Heart left ventricle (tissue), 16 donors: Measurements from ENCODE around the gene CORO1C. TPM values are rescaled to one million over a fixed set of nuclear protein-coding genes. Genes with fewer than 3 reads are reported as not detected.
A peak's percentile ranks its signal among the peaks of the same experiment; 100 is the strongest.

Experiments used
- ATAC-seq, 4 donors: fragments of 200-7000 bp; cut with Tn5 transposase; one replicate each; pipeline ENCODE4 v1.9.1; 2020 to 2022; ENCODE audit warnings: moderate library complexity in 4 of 4, mild to moderate bottlenecking in 3 of 4, moderate number of reproducible peaks in 1 of 4
- DNase-seq, 5 donors: peaks; one replicate each; pipeline ENCODE4 v3.0.0-alpha.2; 2020
- H3K27ac ChIP-seq, 12 donors: fragments of 200-600 bp; sonication (generic) in 4 of 12; one replicate each; pipeline versions ENCODE4 v1.5.0 to v1.8.0; 2016 to 2022; ENCODE audit warnings: mild to moderate bottlenecking in 2 of 12
- H3K27me3 ChIP-seq, 9 donors: fragments of 200-600 bp; sonication (generic) in 2 of 9; one replicate each; pipeline versions ENCODE4 v1.5.1 to v1.8.0; 2016 to 2022; ENCODE audit warnings: mild to moderate bottlenecking in 3 of 9
- H3K36me3 ChIP-seq, 9 donors: fragments of 200-600 bp; sonication (generic) in 2 of 9; one replicate each; pipeline versions ENCODE4 v1.5.0 to v1.8.0; 2018 to 2022; ENCODE audit warnings: mild to moderate bottlenecking in 2 of 9
- H3K4me1 ChIP-seq, 12 donors: fragments of 200-600 bp; sonication (generic) in 4 of 12; one replicate each; pipeline versions ENCODE4 v1.5.0 to v1.8.0; 2016 to 2022; ENCODE audit warnings: mild to moderate bottlenecking in 3 of 12
- H3K4me3 ChIP-seq, 12 donors: fragments of 200-600 bp; sonication (generic) in 4 of 12; one replicate each; pipeline versions ENCODE4 v1.5.0 to v1.8.0; 2017 to 2022; ENCODE audit warnings: mild to moderate bottlenecking in 9 of 12, moderate library complexity in 4 of 12
- H3K9me3 ChIP-seq, 12 donors: fragments of 200-600 bp; sonication (generic) in 4 of 12; one replicate each; pipeline versions ENCODE4 v1.5.0 to v1.8.0; 2016 to 2022; ENCODE audit warnings: mild to moderate bottlenecking in 1 of 12
- CTCF ChIP-seq, 12 donors: fragments of 200-600 bp; sonication (generic) in 4 of 12; IDR thresholded peaks; one replicate each; pipeline versions ENCODE4 v1.5.0 to v1.8.0; 2018 to 2022; ENCODE audit warnings: antibody characterized with exemption in 12 of 12, mild to moderate bottlenecking in 5 of 12
- POLR2A ChIP-seq, 2 donors: fragments of 450-650 bp; IDR thresholded peaks; one replicate each; pipeline ENCODE4 v1.6.1; 2017; ENCODE audit warnings: antibody characterized with exemption in 2 of 2, mild to moderate bottlenecking in 2 of 2, moderate library complexity in 2 of 2
- WGBS, 4 donors: extraction: QIAGEN DNeasy Blood & Tissue Kit in 2 of 4; methylation state at CpG; one replicate each; pipeline versions ENCODE4 v1.1.5 to v1.1.7; 2013 to 2018; 5-methylcytosine and 5-hydroxymethylcytosine counted together
- intact Hi-C, 10 donors: fragments of 100-400 bp; cut with DNase I; formaldehyde crosslinking; loops; one replicate each; pipeline versions ENCODE4 v1.11.1 to v1.14.2; 2022
- polyA plus RNA-seq, 2 donors: library from polyadenylated mRNA; stranded (reverse); fragments of 200-250 nt; gene quantifications; one replicate each; pipeline ENCODE4 v1.2.3, GENCODE V29; 2013
- total RNA-seq, 9 donors: library from RNA; depleted of rRNA in 2 of 9; stranded (reverse); fragments of >200 nt in 2 of 9; fragmentation: NEBNext Ultra II Directional in 3 of 9; extraction: Animal tissue kit (Norgen Biotek cat#: 25700) in 3 of 9; gene quantifications; one replicate each; pipeline versions ENCODE4 v1.1.0 to v1.2.4, GENCODE V29; 2016 to 2023
- donor health status: ischemic (EF 13 %, LVEDD 7.1; RV severe dilation, severe dysfunction).
- donor health status: healthy with polysubstance abuse.
- donor health status: DM: no; HTN: yes; CAD: no.
- donor health status: DM: no; HTN: no; CAD: no.
- donor health status: ischemic (EF 25% LVEDD 6.9; RV normal size, moderate dysfunction).
- donor health status: ischemic (EF 25% LVEDD 5.7; RV mildly dilated, moderate dysfunction).
- donor health status: healthy.
- donor health status: DM: yes; HTN: yes; CAD: no.
- donor health status: ischemic (EF 35%, LVEDD 5.7; RV mildly dilated, moderate dysfunction).
- donor health status: nonischemic (EF 11% LVEDD 7.7; RV severe dilation, severe dysfunction).
- donor health status: DM: yes; HTN: yes; CAD: no.
- donor health status: PGD.
- donor health status: ischemic (EF 29% LVEDD 5.4; RV normal size, mild dysfunction).
- donor health status: nonischemic (EF 23%, LVEDD 6.1; RV moderate dilation, normal function).

The CORO1C gene
- total and polyA plus RNA-seq, 11 donors = 18.3 to 119 (median 65.2) TPM

DNA sequence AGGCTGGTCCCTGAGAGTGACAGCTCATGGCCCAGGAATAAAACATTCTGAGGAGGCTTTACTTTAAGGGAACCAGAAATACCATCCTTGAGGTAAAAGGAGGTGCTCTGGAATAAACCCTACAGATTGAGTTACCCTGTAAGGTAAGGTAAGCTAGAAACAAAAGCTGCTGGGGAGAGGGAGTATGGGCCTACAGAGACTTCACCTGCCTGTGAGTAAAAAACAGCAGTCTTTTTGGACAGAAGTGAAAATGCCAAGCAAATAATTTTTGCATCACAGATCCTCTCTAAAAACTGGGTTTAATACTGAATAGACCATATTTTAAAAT is 41.2 kb downstream of the CORO1C start:
- Histone ChIP-seq H3K27ac (peak overlapping the region; percentile 84 to 96 (median 94)), H3K27me3 (no peaks in the 10 kb centered on the region), H3K4me3 (peak overlapping the region in 1 of 12 donors; percentile 16), H3K36me3 (peaks cover 0 to 10% (median 0%) of the 10 kb centered on the region in 9 donors), H3K4me1 (peaks cover 18 to 95% (median 73%) of the 10 kb centered on the region in 12 donors), H3K9me3 (no peaks in the 10 kb centered on the region)
- ATAC-seq = no peak
- DNase-seq = no peak
- intact Hi-C loops = loop anchor here in 8 of 10 donors (2.0 to 5.0 kb wide), 5 partner anchors 37 to 113 kb away; partner anchors contain the start of gene CORO1C (in 7 of the 8)
- TF ChIP-seq POLR2A (IDR thresholded peaks at IDR 0.05) (no peak), CTCF (IDR thresholded peaks at IDR 0.05) (no peak)

DNA sequence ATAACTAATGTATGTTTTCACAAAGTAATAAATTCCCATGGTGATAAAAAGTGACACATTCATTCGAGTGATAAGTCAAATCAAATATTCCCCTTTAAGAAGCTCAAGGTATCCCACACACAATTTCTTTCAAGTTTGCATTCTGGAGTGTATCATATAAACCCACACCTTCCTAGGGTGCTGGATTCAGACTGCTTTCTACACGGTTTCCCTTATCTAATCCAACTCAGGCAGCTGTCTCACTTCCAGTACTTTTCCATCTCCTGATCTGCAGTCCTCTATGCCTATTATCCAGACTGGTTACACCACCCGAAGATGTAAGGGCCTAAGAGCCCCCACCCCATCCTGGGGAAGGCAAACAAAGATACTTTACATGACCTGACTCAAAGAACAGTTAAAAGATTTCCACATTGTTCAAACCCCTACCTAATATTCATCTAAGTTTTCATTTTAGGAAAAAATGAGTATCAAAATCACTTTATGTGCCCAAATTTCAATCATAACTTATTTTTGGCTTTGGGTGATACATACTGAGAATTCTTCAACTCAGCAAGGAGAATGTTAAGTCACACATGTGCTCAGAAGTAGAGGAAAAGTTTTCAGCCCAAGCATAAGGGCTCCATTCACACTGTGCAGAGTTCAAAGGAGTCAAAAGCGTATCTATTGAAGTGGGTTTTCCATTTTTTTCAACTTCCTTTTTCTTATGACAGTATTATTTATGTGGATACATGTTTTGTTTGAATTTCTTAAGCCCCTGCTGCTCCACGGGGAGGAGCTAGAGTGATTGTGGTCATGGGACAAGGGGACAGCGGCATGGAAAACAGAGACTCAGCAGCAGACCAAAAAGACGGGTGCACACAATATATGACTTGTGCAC is 41.8 kb downstream of the CORO1C start:
- DNase-seq = peak in 4 of 5 donors; percentile 57 to 66 (median 61)
- 11 to 15% (median 13%) methylated on average over 7 of the region's 7 CpGs for WGBS, 4 donors
- peaks cover 18 to 96% (median 75%) of the 10 kb centered on the region in 12 donors for H3K4me1 ChIP-seq
- ATAC-seq = peak in 2 of 4 donors; percentile 16 to 21
- peak overlapping the region; percentile 84 to 96 (median 94) for H3K27ac ChIP-seq
- no peaks in the 10 kb centered on the region for H3K9me3 ChIP-seq
- H3K4me3 ChIP-seq = peak overlapping the region in 1 of 12 donors; percentile 16
- peaks cover 0 to 4% (median 0%) of the 10 kb centered on the region in 9 donors for H3K36me3 ChIP-seq
- intact Hi-C loops = loop anchor here (2.0 to 5.0 kb wide), 6 partner anchors 38 to 113 kb away; partner anchors contain the start of gene CORO1C (in 8 of the 10)
- TF ChIP-seq POLR2A (IDR thresholded peaks at IDR 0.05) (no peak), CTCF (IDR thresholded peaks at IDR 0.05) (peak in 8 of 12 donors; percentile 16 to 62 (median 46))
- H3K27me3 ChIP-seq = no peaks in the 10 kb centered on the region

DNA sequence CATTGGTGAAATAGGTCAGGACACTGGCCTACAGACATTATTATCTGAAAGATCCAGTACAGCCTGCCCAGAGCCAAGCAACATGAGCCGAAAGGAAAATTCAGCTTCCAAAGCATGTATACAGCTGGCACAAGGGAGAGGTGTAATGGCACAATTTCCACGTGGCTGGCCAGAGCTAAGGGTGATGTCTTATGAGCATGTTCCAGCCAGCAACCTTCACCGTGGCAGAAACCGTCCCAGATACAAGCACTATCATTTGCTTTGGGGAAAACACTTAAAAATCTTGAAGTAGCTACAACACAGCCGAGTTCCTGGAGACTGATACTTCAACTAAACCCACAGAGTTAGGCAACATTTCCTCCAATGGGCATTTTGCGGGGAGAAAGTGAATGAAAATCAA is 44.5 kb downstream of the CORO1C start:
- 42 to 52% (median 46%) methylated on average over 6 of the region's 6 CpGs for WGBS, 4 donors
- Histone ChIP-seq H3K27me3 (no peaks in the 10 kb centered on the region), H3K27ac (peak overlapping the region; percentile 26 to 95 (median 67)), H3K4me1 (peaks cover 12 to 83% (median 63%) of the 10 kb centered on the region in 12 donors), H3K9me3 (no peaks in the 10 kb centered on the region), H3K4me3 (no peak overlapping the region), H3K36me3 (peaks cover 0 to 6% (median 0%) of the 10 kb centered on the region in 9 donors)
- DNase-seq (peak in 4 of 5 donors; percentile 36 to 73 (median 48)), ATAC-seq (peak; percentile 31 to 58 (median 47))
- intact Hi-C loops = loop anchor here in 4 of 10 donors (5.0 kb wide), 3 partner anchors 46 to 116 kb away; partner anchors contain the start of gene CORO1C (in 1 of the 4)
- TF ChIP-seq CTCF (IDR thresholded peaks at IDR 0.05) (no peak), POLR2A (IDR thresholded peaks at IDR 0.05) (no peak)
